Activated CD4-positive, alpha-beta memory T cell treated with anti-CD3 and anti-CD28 coated beads for 36 hours (primary cell): Measurements from ENCODE around the gene FMOD. TPM values are rescaled to one million over a fixed set of nuclear protein-coding genes. Genes with fewer than 3 reads are reported as not detected.
"Not testable (repeated sequence)": the region's sequence is repeated elsewhere in the genome, so short reads cannot be mapped to it uniquely, and the experiment has no call there.

ENCODE experiments used
- CTCF ChIA-PET: fragments of 350-600 bp; sonication (Branson Sonifier 250); formaldehyde crosslinking; loops from one replicate; lab custom pipeline; 2021; ENCODE audit warnings: antibody characterized with exemption, inconsistent platforms; lab: Charles Lee
- POLR2A ChIA-PET: fragments of 350-600 bp; sonication (Branson Sonifier 250); formaldehyde crosslinking; loops from one replicate; lab custom pipeline; 2021; ENCODE audit warnings: antibody characterized with exemption; lab: Charles Lee
- DNase-seq: peaks from one replicate; pipeline ENCODE4 v3.0.0-alpha.2; 2020
- H3K27ac Mint-ChIP-seq: one replicate; pipeline ENCODE4 v1.8.0; 2021; ENCODE audit warnings: mixed read lengths
- H3K27me3 Mint-ChIP-seq: one replicate; pipeline ENCODE4 v1.8.0; 2021; ENCODE audit warnings: mixed read lengths
- H3K36me3 Mint-ChIP-seq: one replicate; pipeline ENCODE4 v1.8.0; 2021; ENCODE audit warnings: mixed read lengths
- H3K4me1 Mint-ChIP-seq: one replicate; pipeline ENCODE4 v1.8.0; 2021; ENCODE audit warnings: low read depth, mixed read lengths
- H3K4me3 Mint-ChIP-seq: one replicate; pipeline ENCODE4 v1.8.0; 2021; ENCODE audit warnings: mild to moderate bottlenecking, mixed read lengths
- H3K9me3 Mint-ChIP-seq: one replicate; pipeline ENCODE4 v1.8.0; 2021; ENCODE audit warnings: mixed read lengths
- intact Hi-C: fragments of 100-400 bp; cut with micrococcal nuclease; formaldehyde crosslinking; loops from one replicate; pipeline ENCODE4 v1.15.1; 2023
- total RNA-seq, 2 experiments: library from RNA; stranded (reverse); gene quantifications; one replicate each; pipeline ENCODE4 v1.2.3, GENCODE V29; 2021

The FMOD gene
- total RNA-seq, 2 experiments from 2014 or later: 0.95 to 1.9 TPM

DNA sequence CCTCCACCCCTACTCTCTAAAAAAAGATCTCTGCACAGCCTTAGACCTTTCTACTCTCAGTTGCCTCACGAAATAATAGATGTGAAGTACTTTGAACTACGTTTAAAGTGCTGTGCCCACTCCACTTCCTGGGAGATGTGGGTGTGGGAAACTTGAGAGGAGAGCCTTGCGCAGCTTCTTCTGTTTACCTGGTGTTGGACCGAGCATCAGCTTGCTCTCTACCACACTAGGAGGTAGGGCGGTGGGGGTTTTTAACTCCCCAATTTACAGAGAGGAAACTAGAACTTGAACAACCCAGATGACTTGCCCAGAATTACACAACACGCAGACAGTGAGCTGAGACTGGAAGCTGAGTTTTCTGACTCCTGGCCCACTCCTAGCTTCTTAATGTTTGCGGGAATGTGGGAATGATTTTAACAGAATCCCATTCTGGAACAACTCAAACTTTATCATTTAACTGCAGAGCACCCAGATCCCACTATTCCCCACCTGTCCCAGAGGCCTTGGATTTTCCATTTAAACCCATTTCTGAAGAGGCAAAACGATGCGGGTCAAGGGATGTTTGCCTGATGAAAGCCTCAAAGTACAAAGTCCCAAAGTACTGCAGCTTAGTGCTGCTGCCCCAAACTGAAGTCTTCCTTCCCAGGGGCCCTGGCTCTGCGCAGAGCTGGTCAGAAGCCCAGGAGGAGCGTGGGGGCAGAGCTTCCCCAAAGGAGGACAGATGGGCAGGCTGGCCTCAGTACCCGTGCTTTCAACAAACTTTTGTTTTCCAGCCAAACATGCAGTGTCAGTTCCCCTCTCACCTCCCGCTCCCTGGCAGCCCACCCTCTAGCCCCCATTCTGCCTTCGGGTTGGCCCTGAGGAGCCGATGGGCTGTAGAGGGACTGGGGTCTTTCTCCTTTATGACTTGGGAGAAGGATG is 26.6 kb downstream of the FMOD start:
- H3K4me3 Mint-ChIP-seq: peak overlapping the region; percentile 61
- intact Hi-C loops: loop anchor here (5.0 to 10.0 kb wide), 5 partner anchors 283 to 1180 kb away; partner anchors contain the start of genes PPP1R12B, UBE2T, ZBED6 and ZC3H11A
- DNase-seq: peak; percentile 74
- POLR2A ChIA-PET: interaction anchor here (1.0 to 9.7 kb wide), 10 partner anchors 10 to 302 kb away, joined by 3 to 238 read pairs (median 6); partner anchors contain the start of genes ATP2B4 and BTG2
- H3K9me3 Mint-ChIP-seq: no peaks in the 10 kb centered on the region
- H3K27me3 Mint-ChIP-seq: no peaks in the 10 kb centered on the region
- peaks cover 81% of the 10 kb centered on the region for H3K4me1 Mint-ChIP-seq
- CTCF ChIA-PET: interaction anchor here (0.9 to 13.2 kb wide), 9 partner anchors 14 to 350 kb away, joined by 3 to 313 read pairs (median 8); partner anchors contain the start of gene BTG2
- H3K36me3 Mint-ChIP-seq: no peaks in the 10 kb centered on the region
- peak overlapping the region; percentile 80 for H3K27ac Mint-ChIP-seq

GRCh38 chr1:203323587-203323986 is 27.3 kb downstream of the FMOD start:
- intact Hi-C loops: loop anchor here (5.0 to 10.0 kb wide), 5 partner anchors 284 to 1181 kb away; partner anchors contain the start of genes PPP1R12B, UBE2T, ZBED6 and ZC3H11A
- CTCF ChIA-PET: interaction anchor here (1.0 to 13.2 kb wide), 6 partner anchors 15 to 351 kb away, joined by 3 to 313 read pairs (median 78); partner anchors contain the start of gene BTG2
- no peaks in the 10 kb centered on the region for H3K27me3 Mint-ChIP-seq

DNA sequence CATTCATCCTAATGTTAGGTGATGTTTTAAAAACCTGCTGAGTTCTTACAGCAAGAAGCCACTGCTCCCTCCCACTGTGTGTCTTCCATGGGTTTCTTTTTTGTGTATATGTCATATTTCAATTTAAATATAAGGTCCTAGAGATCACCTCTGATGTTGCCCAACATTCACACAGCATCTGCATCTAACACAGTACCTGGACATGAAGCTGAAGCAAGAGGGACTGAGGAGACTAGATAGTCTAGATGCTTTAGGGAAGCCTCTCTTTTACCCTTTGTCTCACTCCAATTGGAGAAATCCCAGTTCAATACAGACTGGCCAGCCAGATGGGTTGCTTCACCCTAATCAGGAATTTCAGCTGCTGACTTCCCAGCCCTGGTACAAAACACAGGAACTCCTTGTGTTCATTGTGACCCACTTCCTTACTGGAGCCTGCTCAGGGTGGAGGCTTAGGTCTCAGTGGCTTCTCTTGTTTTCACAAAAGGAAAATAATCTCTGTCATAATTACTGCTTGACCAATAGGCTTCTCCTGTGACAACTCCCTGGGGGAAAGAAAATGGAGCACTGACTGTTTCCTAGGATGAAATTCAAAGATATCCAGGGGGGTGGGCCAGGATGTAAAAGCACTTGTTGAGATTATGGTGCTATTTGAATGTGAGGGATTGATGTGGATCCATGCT is 28.3 kb downstream of the FMOD start:
- POLR2A ChIA-PET: interaction anchor here (0.8 to 9.7 kb wide), 3 partner anchors 13 to 39 kb away, joined by 3 to 238 read pairs (median 113); partner anchors contain the start of gene BTG2
- CTCF ChIA-PET: interaction anchor here (0.7 to 13.2 kb wide), 6 partner anchors 14 to 282 kb away, joined by 3 to 313 read pairs (median 58); partner anchors contain the start of gene BTG2
- Mint-ChIP-seq H3K27ac (peak overlapping the region; percentile 88), H3K27me3 (no peaks in the 10 kb centered on the region), H3K4me3 (no peak overlapping the region), H3K4me1 (peaks cover 84% of the 10 kb centered on the region), H3K36me3 (no peaks in the 10 kb centered on the region), H3K9me3 (no peaks in the 10 kb centered on the region)
- DNase-seq: no peak
- intact Hi-C loops: loop anchor here (5.0 to 10.0 kb wide), 5 partner anchors 285 to 1182 kb away; partner anchors contain the start of genes PPP1R12B, UBE2T, ZBED6 and ZC3H11A

More at GRCh38 chr1:203323587-203323986, 27.3 kb downstream of the FMOD start:
- POLR2A ChIA-PET: interaction anchor here (1.1 to 9.7 kb wide), 6 partner anchors 10 to 157 kb away, joined by 3 to 238 read pairs (median 6); partner anchors contain the start of gene BTG2
- peaks cover 87% of the 10 kb centered on the region for H3K4me1 Mint-ChIP-seq
- no peaks in the 10 kb centered on the region for H3K36me3 Mint-ChIP-seq
- H3K4me3 Mint-ChIP-seq: peak overlapping the region; percentile 33
- H3K9me3 Mint-ChIP-seq: no peaks in the 10 kb centered on the region
- peak overlapping the region; percentile 80 for H3K27ac Mint-ChIP-seq
- no peak for DNase-seq

DNA sequence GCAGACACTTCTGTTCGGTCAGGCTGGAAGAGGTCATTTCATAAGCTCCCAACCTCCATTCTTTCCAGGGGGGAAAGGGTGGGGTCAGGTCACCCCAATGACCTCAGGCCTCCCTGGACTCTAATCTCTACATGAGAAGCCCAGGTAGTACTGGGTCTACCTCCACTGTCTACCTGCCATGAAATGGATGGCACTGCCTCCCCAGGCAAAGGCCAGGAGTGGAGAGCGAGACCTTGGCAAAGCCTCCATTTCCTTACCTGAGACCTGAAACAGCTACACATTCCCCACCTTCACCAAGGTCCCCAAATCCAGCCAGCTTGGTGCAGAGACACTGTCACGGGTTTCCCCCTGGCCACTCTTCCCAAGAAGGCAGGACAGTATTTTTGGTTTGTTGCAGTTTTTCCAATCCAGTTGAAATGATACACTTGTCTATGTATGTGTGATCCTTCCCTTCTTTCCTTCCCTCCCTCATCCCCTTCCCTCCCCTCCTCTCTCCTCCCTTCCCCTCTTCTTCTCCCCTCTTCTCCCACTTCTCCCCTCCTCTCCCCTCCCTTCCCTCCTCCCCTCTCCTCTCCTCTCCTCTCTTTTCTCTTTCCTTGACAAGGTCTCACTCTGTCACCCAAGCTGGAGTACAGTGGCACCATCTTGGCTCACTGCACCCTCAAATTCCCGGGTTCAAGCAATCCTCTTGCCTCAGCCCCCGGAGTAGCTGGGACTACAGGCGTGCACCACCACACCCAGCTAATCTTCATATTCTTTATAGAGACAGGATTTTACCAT is 29.5 kb downstream of the FMOD start:
- Mint-ChIP-seq H3K4me3 (peak overlapping the region; percentile 22), H3K27me3 (no peaks in the 10 kb centered on the region), H3K27ac (peak overlapping the region; percentile 88), H3K9me3 (no peaks in the 10 kb centered on the region), H3K4me1 (peaks cover 82% of the 10 kb centered on the region), H3K36me3 (no peaks in the 10 kb centered on the region)
- DNase-seq: no peak
- intact Hi-C loops: loop anchor here (5.0 to 10.0 kb wide), 5 partner anchors 286 to 1183 kb away; partner anchors contain the start of genes PPP1R12B, UBE2T, ZBED6 and ZC3H11A
- ChIA-PET POLR2A (interaction anchor here (0.7 to 9.7 kb wide), 6 partner anchors 9 to 315 kb away, joined by 3 to 238 read pairs (median 5); partner anchors contain the start of gene BTG2), CTCF (interaction anchor here (0.6 to 13.2 kb wide), 11 partner anchors 12 to 167 kb away, joined by 3 to 313 read pairs (median 5); no protein-coding TSS in a partner anchor)

- POLR2A ChIA-PET: interaction anchor here (0.7 to 9.7 kb wide), 7 partner anchors 10 to 314 kb away, joined by 3 to 238 read pairs (median 5); partner anchors contain the start of gene BTG2
- peak; percentile 78 for DNase-seq
- H3K27ac Mint-ChIP-seq: peak overlapping the region; percentile 88
- intact Hi-C loops: loop anchor here (1.0 to 10.0 kb wide), 6 partner anchors 30 to 1184 kb away; partner anchors contain the start of genes PPP1R12B, UBE2T, ZBED6 and ZC3H11A
- no peaks in the 10 kb centered on the region for H3K36me3 Mint-ChIP-seq
- peak overlapping the region; percentile 22 for H3K4me3 Mint-ChIP-seq
- CTCF ChIA-PET: interaction anchor here (0.6 to 13.2 kb wide), 14 partner anchors 11 to 1010 kb away, joined by 3 to 313 read pairs (median 4); no protein-coding TSS in a partner anchor
- H3K27me3 Mint-ChIP-seq: no peaks in the 10 kb centered on the region
- H3K4me1 Mint-ChIP-seq: peaks cover 75% of the 10 kb centered on the region
- no peaks in the 10 kb centered on the region for H3K9me3 Mint-ChIP-seq
Observed at GRCh38 chr1:203320591-203321272, 30.2 kb downstream of the FMOD start.

DNA sequence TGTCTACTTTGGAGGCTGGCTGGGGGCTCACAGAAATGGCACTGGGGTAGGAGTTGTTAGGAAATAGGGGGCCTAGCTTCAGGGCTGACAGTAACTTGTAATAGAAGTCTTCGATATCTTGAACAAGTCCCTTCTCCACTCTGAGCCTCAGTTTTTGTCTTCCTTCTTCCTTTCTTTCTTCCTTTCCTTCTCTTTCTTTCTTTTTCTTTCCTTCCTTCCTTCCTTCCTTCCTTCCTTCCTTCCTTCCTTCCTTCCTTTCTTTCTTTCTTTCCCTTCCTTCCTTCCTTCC is 32.7 kb downstream of the FMOD start:
- Mint-ChIP-seq H3K36me3 (peaks cover 9% of the 10 kb centered on the region), H3K4me3 (no peak overlapping the region), H3K27ac (no peak overlapping the region), H3K27me3 (no peaks in the 10 kb centered on the region), H3K9me3 (no peaks in the 10 kb centered on the region), H3K4me1 (peaks cover 49% of the 10 kb centered on the region)
- CTCF ChIA-PET: interaction anchor here (1.1 to 13.2 kb wide), 3 partner anchors 20 to 48 kb away, joined by 3 to 313 read pairs (median 6); no protein-coding TSS in a partner anchor
- intact Hi-C loops: no loop called here
- POLR2A ChIA-PET: interaction anchor here (2.5 kb wide), 1 partner anchor 11 kb away, joined by 14 read pairs; no protein-coding TSS in a partner anchor
- DNase-seq: no peak

DNA sequence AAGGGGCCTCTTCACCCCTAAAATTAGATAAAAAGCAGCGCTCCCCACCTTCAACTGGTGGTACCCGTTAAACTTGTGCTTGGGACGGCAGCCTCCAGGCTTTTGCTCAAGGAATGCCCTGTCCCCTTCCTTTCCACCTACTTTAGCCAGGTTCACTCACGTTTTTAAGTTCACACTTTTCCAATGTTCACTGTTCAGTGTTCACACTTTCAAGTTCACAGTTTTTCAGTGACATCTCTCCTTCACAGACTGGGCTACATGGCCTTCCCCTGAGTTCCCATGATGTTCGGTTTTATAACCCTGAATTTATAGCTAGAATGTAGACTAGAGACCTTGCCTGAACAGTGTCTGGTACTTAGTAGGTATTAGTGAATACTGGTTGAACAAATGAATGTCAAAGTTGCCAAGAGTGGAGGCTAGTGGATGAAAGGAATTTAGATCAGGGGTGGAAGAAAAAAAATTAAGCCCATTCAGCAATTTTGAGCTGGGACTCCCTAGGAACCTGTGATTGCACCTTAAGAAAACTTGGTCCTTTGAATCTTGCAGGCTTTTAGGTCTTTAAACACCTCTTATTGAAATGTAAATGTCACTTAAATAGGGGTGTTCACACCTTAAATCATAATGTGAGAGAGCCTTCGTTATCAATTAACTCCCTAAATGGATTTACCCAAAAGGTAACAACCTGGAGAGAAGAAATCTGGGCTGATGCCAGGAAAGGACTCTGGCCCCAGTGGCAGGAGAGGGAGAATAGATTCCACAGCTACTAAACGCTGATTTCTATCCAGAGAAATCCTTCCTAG is 33.3 kb downstream of the FMOD start:
- Mint-ChIP-seq H3K4me3 (no peak overlapping the region), H3K9me3 (no peaks in the 10 kb centered on the region), H3K27me3 (no peaks in the 10 kb centered on the region), H3K36me3 (peaks cover 9% of the 10 kb centered on the region), H3K27ac (no peak overlapping the region), H3K4me1 (peaks cover 44% of the 10 kb centered on the region)
- ChIA-PET CTCF (interaction anchor here (1.1 to 13.2 kb wide), 5 partner anchors 8 to 48 kb away, joined by 3 to 313 read pairs (median 6); no protein-coding TSS in a partner anchor), POLR2A (interaction anchor here (1.7 to 2.5 kb wide), 2 partner anchors 10 to 11 kb away, joined by 6 to 14 read pairs; no protein-coding TSS in a partner anchor)
- intact Hi-C loops: no loop called here
- DNase-seq: no peak

DNA sequence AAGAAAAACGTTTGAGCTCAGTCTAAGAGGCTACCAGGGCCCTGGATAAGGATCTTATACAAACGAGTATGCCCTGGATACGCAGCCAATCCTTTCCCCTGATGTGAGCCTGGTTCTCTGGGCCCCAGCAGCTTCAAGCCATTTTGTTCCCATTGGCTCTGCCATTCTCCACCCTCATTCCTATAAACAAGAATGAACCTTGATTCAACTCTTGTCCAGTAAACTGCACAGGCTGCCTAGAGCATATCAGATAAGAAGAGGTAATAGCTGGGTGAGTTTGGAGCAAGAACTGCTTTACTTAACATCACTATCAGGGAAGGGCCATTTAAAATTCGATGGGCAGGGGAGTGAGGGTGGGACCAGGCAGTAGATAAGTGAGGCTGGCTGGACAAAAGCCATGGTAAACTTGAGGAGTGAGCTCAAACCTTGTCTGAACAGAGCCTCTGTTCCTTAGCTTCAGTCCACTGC is 34.3 kb downstream of the FMOD start:
- Mint-ChIP-seq H3K4me3 (no peak overlapping the region), H3K36me3 (peaks cover 11% of the 10 kb centered on the region), H3K9me3 (no peaks in the 10 kb centered on the region), H3K27ac (no peak overlapping the region), H3K4me1 (peaks cover 36% of the 10 kb centered on the region), H3K27me3 (no peaks in the 10 kb centered on the region)
- intact Hi-C loops: no loop called here
- ChIA-PET CTCF (interaction anchor here (1.0 to 13.2 kb wide), 6 partner anchors 8 to 47 kb away, joined by 4 to 313 read pairs (median 6); no protein-coding TSS in a partner anchor), POLR2A (interaction anchor here (0.8 to 2.5 kb wide), 3 partner anchors 10 to 29 kb away, joined by 3 to 14 read pairs (median 6); no protein-coding TSS in a partner anchor)
- DNase-seq: no peak

DNA sequence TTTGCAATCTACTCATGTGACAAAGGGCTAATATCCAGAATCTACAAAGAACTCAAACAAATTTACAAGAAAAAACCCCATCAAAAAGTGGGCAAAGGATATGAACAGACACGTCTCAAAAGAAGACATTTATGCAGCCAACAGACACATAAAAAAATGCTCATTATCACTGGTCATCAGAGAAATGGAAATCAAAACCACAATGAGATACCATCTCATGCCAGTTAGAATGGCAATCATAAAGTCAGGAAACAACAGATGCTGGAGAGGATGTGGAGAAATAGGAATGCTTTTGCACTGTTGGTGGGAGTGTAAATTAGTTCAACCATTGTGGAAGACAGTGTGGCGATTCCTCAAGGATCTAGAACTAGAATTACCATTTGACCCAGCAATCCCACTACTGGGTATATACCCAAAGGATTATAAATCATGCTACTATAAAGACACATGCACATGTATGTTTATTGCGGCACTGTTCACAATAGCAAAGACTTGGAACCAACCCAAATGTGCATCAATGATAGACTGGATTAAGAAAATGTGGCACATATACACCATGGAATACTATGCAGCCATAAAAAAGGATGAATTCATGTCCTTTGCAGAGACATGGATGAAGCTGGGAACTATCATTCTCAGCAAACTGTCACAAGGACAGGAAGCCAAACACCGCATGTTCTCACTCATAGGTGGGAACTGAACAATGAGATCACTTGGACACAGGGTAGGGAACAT is 36.7 kb downstream of the FMOD start:
- H3K4me1 Mint-ChIP-seq: peaks cover 34% of the 10 kb centered on the region
- not testable (repeated sequence) for H3K27ac Mint-ChIP-seq

More for the DNA sequence above, 36.7 kb downstream of the FMOD start:
- H3K27me3 Mint-ChIP-seq, DNase-seq, H3K9me3 Mint-ChIP-seq, intact Hi-C loops, H3K4me3 Mint-ChIP-seq: not testable (repeated sequence)
- ChIA-PET CTCF (interaction anchor here (9.7 kb wide), 1 partner anchor 25 kb away, joined by 138 read pairs; no protein-coding TSS in a partner anchor), POLR2A (interaction anchor here (1.0 kb wide), 1 partner anchor 25 kb away, joined by 3 read pairs; no protein-coding TSS in a partner anchor)
- peaks cover 30% of the 10 kb centered on the region for H3K36me3 Mint-ChIP-seq
